ENCODE measurements around the gene TBC1D5.

DNA sequence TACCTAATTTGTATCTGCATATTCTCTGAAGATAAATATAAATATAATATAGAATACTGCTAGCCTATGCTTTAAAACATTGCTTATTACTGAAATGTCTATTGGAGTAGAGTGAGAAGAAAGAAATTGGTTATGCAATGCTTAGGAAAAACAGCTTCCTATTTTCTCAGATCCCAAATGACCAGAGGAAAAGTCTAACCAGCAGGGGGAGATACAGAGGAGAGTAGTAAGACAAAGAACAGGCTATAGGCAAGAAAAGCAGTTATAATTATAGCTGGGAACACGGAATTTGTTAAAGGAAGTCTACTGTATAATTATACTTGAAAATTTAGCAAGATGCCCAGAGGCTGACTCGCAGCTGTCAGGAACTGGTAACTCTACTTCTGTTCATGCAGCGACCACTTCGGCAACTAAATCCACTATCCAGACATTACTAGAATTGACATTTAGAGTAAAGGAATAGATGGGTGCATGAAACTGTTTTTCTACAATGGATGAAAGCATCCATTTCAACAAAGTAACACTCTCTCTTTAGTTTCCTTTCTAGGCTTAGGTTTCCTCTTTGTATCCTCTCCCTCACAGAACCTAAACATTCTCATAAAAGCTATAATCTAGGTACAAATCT, 97.2 kb downstream of the TBC1D5 start:
- TF ChIP-seq CTCF (IDR thresholded peaks at IDR 0.05; ENCODE audit: low read depth, low read length, poor library complexity, severe bottlenecking), result peak; percentile 70
- TF ChIP-seq EZH2phosphoT487 (IDR thresholded peaks at IDR 0.05; ENCODE audit: borderline replicate concordance, low read length), result no peak
